HG03095 (cell line): ENCODE data around the gene TIMP2.
"Not testable (repeated sequence)": the region's sequence is repeated elsewhere in the genome, so short reads cannot be mapped to it uniquely, and the experiment has no call there.

Experiments
- ATAC-seq: cut with Tn5 transposase; IDR thresholded peaks from one replicate; pipeline ENCODE4 v1.9.1; 2021; ENCODE audit warnings: moderate library complexity; ENCODE audit not compliant: unreplicated experiment

Gene TIMP2

DNA sequence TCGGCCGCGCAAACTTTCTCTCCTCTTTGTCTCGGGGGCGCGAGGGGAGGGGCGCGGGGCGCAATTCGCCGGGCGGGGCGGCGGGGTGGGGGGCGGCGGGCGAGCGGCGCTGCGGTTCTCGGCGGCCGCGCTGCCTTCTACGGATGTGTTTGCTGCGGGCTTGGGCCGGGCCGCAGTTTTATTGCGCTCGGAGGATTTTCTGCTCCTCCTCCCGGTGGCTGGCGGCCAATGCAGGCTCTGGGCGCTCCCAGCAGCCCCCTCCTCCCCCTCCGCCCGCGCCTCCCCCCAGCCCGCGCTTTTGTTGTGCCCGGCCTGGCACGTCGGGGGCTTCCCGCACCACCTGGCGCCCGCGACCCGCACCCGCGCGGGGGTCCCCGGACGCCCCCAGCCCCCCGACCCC lies at the start of gene TIMP2:
TSS of gene TIMP2 (minus strand) at position 154 of the 400 bp plus-strand sequence. CDS start 299 bp downstream, outside the sequence.
- no peak for ATAC-seq

DNA sequence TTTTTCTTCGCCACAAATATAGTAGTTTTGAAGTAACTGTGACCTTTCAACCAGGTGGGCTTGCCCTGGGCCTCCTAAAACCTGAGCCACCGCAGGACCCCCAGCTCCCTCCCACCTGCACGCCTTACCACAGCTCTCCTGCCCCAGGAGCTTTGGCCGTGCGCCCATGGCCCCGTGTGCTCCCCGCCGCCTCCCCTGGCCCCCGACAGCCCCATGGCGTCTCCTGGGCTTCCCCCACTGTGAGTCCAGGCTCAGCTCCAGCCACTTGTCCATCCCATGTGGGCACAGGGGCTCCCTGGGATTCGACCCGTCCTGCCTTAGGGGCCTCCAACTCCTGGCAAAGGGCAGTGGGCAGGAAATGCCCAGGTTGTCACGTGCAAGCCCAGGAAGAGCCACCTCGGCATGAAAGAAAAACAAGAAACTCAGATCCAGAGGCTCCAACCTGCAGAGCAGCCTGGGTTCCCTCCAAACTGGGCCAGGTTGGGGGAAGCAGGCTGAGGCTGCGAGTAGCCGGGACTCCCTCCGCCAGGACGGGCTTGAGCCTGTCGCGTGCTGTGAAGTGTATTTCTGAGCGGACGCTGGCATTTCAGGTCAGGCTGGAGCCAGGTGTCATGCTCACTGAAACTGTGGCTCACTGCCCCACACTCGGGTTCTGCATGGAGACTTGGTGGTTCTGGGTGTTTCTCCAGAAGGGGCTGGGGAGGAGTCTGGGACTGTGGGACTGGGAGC lies 48.8 kb upstream of the TIMP2 start:
- ATAC-seq: no peak

DNA sequence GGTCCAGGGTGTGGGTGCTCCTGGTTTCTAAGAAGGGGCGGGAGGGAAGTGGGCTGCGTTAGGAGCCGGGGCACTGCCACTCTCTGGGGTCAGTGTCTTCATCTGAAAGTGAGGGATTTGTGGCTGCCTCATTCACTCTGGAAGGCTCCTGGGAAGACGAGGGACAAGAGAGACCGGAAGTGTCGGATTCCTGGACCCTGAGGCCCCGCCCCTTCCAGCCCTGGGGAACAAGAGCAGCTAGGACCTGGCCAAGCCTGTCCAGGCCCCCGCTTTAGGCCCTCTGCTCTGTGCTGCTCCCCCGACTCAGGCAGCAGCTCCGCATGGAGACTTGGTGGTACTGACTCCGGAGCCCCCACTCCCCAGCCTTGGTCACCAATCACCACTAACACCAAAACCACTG lies 48.0 kb upstream of the TIMP2 start:
- no peak for ATAC-seq

DNA sequence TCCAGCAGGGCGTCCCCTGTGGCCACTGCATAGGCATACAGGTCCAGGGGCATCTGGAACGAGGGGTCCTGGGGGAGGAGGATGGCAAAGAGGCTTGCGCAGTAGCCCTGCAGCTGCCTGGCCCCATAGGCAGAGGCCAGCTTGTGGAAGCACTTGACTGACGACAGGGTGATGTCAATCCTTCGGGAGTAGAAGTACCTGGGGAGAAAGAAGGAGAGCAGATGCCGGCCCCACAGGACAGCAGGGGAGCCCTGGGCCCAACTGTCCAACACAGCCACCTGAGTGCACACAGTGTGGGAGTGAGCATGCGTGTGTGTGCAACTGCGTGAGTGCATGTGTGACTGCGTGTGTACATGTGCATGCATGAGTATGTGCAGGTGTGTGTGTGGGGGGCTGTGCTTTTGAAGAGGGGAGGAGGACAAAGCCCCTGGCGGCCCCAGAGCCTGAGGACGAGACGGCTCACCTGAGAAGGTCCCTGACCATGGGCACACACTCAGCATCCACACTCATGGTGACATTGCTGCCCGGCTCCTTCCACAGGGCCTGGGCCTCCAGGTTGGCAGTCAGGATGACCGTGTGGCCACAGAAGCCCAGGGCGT lies 47.4 kb upstream of the TIMP2 start:
- ATAC-seq: no peak

GRCh38 chr17:78971756-78972506 lies 46.7 kb upstream of the TIMP2 start:
- no peak for ATAC-seq

DNA sequence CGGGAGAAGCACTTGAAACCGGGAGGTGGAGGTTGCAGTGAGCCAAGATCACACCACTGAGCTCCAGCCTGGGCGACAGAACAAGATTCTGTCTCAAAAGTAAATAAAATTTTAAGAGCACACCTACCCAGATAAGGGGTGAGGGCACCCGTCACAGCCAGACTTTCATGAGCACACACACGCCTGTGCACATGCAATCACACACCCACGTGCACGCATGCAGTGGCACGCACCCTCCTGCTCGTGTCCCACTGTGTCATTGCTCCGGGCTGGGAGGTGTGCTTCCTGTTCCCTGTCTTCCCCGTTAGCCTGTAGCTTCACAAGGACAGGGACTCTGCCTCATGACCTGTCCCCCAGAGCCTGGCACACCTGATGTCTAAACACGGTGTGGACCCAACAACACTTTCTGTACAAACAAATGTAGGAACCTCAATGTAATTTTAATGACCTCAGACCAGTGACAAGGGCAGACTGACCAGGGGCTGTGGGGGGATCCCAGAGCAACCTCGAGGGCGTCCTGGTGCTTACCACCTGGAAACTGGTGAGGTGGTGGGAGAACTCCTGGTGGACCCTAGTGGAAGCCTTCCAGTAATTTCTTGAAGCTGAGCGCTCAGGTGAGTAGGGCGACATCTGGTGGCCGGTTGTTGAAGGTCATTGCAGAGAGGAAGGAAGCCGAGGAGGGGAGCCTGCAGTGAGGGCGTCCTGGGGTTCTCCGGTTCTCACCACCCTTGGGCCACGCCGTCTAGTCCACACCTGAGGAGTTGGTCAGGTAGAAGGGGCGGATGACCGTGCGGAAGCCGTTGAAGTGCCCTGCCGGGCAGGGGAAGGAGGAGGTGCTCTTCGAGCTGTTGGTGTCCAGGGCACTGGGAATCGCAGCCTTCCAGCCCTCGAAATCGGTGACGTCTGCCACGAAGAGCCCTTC lies 45.9 kb upstream of the TIMP2 start:
- ATAC-seq: no peak

DNA sequence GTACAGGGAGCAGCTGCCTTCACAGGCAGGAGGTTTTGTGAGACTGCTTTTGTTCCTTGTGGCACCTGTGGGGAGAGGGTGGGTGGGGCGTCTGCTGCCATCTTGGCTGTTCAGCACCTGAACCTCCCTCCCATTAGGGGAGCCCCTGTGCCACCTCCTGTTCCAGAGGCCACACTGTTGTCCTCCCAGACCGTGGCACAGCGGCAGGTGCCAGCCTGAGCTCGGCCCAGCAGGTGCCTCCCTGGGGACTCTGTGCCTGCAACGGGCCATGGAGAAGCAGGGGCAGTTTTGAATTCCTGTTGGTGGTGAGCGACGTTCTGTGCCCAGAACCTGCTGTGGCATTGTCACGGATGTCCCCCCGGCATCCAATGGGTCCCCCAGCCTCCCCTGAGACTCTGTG lies 44.7 kb upstream of the TIMP2 start:
- ATAC-seq: no peak

GRCh38 chr17:78967782-78968362 lies 42.7 kb upstream of the TIMP2 start:
- no peak for ATAC-seq

DNA sequence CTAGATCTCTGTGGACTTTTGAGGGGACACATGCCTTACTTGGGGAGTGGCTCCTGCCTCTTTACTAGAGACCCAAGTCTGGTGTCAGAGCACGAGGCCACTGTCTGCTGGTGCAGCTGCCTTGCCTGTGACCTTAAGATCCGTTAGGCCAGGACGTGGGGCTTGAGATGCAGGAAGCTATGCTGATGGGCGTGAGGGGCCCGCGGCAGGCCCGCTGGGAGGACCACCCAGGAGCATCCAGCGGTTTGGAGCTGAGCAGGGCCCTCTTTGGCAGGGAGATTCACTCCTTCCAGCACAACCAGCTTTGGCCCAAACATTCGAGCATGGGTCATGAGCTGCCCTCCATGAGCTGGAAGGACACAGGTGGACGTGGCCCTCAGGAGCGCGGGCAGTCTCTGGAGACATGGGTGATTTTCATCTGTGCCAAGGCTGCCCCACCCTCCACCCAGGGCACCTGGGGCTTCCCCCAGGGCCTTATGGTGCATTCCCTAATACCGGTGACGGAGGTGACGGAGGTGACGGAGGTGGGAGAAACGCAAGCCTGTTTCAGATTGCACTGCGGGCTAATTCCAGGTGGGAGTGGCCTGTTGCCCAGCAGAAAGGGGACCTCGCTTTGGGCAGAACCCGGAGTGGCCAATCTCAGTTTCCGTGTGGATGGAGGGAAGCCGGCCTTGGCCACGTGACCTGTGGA lies 41.9 kb upstream of the TIMP2 start:
- ATAC-seq: no peak

GRCh38 chr17:78966123-78966813 lies 41.1 kb upstream of the TIMP2 start:
- ATAC-seq: no peak

- no peak for ATAC-seq
Observed at GRCh38 chr17:78965491-78965924, 40.3 kb upstream of the TIMP2 start.

DNA sequence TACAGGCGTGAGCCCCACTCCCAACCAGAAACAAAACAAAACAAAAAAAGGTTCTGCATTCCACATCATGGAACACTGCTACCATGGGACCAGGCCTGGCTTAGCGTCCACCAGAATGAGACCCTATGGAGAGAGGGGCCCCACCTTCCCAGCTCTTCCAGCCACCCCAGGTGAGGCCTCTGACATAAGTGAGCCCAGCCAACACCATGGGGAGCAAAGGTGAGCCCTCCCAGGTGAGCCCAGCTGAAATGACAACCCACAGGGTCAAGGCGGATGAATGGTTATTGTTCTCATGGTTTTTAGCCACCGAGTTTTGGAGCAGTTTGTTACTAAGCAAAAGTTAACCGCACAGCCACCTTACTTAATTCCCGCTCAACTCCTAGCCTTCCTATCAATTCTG lies 38.2 kb upstream of the TIMP2 start:
- no peak for ATAC-seq

- ATAC-seq: not testable (repeated sequence)
Observed at GRCh38 chr17:78962984-78963348, 37.8 kb upstream of the TIMP2 start.

DNA sequence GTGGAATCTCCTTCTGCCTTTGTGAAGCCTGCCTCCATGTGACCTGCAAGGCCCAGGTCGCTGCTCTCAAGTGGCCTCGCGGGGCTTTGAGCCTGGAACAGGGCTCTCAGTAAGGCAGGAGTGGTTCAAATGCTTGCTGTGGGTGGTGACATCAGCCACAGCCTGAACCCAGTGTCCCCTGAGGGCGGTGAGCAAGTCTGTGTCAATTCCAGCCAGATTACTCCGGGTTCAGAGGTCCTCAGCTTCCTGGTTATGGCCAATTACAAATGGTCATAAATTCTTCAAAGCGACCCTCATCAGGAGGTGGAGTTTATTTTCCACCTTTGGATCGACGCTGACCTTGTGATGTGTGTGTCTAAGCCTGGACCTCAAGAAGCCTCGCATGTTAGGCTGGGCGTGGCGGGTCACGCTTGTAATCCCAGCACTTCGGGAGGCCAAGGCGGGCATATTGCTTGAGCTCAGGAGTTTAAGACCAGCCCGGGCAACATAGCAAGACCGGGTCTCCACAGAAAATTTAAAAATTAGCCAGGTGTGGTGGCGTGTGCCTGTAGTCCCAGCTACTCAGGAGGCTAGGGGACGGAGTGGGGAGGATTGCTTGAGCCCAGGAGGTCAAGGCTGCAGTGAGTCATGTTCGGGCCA lies 37.3 kb upstream of the TIMP2 start:
- ATAC-seq: no peak

DNA sequence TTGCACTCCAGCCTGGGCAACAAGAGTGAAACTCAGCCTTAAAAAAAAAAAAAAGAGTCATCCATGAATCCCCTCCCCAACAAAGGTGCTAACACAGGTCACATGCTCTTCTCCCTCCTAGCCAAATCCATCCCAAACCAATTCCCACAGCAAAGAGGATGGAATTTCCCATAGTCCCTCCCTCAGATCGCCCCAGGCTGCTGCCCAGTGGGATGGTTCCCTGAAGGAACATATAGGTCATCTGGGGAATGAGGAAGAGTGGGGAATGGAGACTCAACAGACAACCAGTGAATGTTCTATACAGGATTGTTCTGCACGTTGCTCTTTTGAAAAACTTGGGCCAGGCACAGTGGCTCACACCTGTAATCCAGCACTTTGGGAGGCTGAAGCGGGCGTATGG lies 36.4 kb upstream of the TIMP2 start:
- ATAC-seq: no peak

- no peak for ATAC-seq
Observed at GRCh38 chr17:78960928-78961327, 35.7 kb upstream of the TIMP2 start.

DNA sequence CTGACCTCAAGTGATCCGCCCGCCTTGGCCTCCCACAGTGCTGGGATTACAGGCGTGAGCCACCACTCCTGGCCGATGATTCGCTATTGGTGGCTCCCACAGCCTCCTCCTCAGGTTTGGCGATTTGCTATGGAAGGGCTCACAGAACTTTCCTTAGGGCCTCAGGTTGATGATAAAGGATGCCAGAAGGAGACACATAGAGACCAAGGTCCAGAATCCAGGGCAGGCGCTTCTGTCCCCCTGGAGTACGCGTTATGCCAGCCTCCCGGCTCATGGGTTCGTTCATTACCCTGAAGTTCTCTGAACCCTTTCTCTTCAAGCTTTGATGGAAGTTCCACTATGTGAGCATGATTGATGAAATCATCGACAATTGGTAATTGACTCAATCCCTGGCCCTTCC lies 34.6 kb upstream of the TIMP2 start:
- no peak for ATAC-seq

DNA sequence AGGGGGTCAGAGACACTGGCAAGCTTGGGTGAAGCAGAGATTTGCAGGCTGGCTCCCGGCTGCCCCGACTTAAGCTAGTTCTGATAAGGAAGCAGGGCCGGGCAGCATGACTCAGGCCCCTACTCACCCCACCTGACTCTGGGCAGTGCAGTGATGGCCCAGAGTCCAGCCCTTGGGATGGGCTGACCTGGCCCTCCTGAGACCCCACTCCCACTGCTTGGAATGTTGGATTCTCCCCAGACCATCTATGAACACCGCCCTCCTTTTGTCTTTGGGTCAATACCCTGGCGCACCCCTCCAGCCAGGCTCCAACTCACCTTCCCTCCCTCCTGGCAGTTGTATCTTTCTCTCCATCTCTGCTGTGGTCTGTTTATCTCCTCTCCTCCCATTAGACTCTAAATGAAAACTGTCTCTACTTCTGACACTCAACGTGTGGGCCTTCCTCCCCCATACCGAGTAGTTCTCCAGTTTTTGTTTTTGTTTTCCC lies 33.5 kb upstream of the TIMP2 start:
- no peak for ATAC-seq

GRCh38 chr17:78957128-78957527 lies 31.9 kb upstream of the TIMP2 start:
- no peak for ATAC-seq
